ENCODE results near the gene IQCH.

IQCH gene

GRCh38 chr15:67303490-67304363 is 49.1 kb downstream of the IQCH start:
- peak; percentile 24 for DNase-seq

- DNase-seq: no peak
Measured at GRCh38 chr15:67304778-67305177, 50.2 kb downstream of the IQCH start.

GRCh38 chr15:67305506-67305905 is 50.9 kb downstream of the IQCH start:
- DNase-seq: no peak

DNA sequence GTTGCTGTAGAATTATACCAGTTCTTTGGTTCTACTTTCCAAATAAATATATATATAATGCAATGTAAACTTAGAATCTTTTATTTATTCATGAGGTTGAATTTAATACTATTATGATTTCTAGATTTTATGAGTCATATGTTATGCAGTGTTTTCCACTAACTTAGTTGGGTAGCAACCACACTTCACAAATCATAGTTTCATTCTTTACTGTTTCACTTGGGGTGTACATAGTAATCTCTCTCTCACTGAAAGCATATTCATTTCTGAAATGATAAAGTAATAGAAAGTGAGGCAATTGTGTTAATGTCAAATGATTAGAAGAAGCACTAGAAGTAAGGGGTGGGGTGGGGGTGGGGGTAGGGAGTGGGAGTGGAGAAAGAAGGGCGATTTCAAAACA is 52.6 kb downstream of the IQCH start:
- DNase-seq: no peak

DNA sequence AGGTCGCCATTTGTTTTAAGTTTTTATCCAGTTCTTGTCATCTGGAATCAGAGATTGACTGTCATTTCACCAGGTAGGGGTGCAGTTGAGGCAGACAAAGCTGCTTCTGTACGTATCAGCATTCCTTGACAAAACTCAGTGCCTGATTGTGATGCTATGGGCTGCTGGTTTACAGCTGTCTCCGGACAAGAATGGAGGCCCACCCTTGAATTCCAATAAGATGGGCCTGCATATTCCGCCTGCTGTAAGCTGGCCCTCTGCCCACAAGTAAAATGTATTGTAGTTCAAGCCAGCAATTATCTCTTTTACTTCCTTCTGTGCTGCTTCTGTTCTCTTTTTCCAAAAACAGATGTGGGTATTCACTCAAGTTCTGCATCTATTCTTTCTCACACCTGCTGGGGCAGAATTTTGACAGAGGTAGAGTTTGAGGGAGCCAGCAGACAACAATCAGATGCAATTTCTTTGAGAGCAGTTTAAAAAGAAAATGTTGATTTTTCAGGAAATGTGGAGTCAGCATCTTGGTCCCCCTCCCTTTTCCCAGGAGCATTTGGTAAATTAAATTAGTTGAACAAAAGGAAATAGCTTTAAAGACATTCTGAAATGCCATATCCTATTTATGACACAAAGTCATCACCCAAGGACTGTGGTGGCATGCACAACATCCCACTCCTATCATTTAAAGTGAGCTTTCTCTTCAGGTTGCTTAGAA is 53.5 kb downstream of the IQCH start:
- DNase-seq: no peak

GRCh38 chr15:67311731-67312130 is 57.1 kb downstream of the IQCH start:
- no peak for DNase-seq

DNA sequence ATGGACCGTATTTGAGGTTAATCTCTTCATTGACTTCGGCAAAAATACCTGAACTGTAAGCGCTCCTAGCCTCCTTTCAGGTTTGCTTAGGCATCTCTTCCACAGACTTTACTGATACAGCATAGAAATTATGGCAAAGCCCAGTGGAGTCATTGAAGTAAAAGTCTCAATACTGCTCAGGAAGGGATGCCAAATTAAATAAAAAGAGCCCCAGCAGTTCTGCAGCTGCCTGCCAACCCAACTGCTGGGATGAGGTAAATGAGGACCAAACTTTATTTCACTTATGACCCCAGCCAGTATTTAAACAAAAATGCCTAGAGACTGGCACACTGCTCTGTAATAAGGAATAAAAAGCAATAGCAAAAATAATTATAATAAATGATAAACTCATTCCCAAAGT is 65.4 kb downstream of the IQCH start:
- DNase-seq: no peak

GRCh38 chr15:67321352-67321751 is 66.8 kb downstream of the IQCH start:
- DNase-seq: no peak

DNA sequence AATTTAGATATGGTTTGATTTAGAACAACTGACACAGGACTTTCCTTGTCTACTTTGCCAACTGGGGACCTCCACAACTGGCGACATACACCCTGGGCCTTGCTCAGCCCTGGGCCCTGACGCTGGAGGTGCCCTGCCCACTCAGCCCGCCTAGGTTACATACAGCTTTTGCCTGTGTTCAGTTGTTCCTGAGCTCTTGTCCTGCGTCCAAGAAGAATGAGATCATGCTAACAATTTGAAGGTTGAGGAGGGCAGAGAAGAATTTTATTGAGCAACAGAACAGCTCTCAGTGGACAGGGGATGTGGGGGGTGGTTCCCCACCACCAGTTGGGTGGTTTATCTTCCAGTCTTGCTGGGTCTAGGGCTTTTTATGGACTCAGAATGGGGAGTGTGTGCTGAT is 67.9 kb downstream of the IQCH start:
- DNase-seq: peak; percentile 3

GRCh38 chr15:67327312-67327711 is 72.7 kb downstream of the IQCH start:
- no peak for DNase-seq

DNA sequence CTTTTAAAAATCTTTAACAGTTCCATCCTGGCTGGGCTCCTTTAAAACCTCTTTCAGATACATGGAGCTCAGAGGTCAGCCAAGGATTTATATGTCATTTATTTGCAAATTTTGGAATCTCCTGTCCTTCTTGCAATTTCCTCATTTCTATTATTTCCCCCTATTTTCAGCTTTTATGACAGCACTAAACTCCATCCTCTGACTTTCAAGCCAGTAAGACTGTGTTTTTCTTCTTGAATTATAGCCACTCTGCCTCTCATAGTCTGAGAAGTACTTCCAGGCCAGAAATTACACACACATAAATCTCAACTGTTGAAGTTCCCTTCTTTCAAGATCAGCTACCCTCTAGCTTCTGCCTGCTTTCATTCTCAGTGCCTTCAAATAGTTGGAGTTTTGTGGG is 73.2 kb downstream of the IQCH start:
- no peak for DNase-seq

DNA sequence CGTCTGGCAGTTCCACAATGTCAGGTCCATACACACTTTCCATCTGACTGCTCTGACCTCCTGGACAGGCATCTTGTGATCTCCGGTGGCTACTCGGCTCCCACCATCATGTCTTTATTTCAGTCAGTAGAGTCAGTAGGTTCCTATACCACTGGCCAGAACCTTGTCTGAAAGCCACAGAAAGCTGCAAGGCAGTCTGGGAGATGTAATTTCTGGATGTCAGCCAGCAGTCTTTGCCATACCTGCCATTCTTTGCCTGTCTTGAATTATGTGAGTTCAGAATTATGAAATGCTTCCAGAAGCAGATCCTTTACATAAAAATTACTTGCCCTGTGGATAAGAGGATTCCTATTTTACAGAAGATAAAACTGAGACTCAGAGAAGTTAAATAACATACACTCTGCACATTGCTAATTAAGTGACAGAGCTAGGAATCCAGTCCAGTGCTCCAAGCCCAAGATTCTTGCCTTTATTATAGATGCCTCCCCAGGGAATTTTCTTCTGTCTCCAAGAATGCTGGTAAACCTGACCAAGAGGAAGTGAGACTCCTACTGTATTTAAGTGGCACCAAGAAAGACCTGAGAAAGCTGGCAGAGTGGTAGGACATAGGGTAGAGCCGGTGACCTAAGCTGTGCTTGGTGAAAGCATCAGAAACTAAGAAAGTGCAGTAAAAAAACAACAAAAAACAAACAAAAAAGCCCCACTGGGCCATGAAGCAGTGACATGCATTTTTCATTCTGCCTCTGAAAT is 75.6 kb downstream of the IQCH start:
- no peak for DNase-seq

- peak; percentile 21 for DNase-seq
Measured at GRCh38 chr15:67331676-67332075, 77.1 kb downstream of the IQCH start.

DNA sequence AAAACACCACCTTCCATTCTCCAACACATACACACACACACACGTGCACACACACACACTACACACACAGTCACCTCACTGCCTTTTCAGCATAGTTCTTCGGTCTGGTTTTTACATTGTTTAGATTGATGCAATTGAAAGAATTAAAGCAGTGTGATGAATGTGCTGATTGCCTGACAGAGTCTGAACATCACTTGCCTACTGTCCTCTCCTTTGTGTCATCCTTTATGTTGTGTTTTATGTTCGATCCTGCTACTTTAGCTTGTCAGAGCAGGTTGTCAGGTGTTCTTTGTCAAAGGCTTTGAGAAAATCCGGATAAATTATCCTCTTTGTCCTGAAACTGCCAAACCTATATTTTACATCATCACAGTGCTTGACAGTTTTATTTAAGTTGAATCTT is 80.4 kb downstream of the IQCH start:
- DNase-seq: no peak

- DNase-seq: no peak
Measured at GRCh38 chr15:67335534-67336222, 81.1 kb downstream of the IQCH start.

- no peak for DNase-seq
Measured at GRCh38 chr15:67340630-67341029, 86.0 kb downstream of the IQCH start.

- no peak for DNase-seq
Measured at GRCh38 chr15:67341539-67341938, 87.0 kb downstream of the IQCH start.

GRCh38 chr15:67343206-67343605 is 88.6 kb downstream of the IQCH start:
- DNase-seq: no peak

DNA sequence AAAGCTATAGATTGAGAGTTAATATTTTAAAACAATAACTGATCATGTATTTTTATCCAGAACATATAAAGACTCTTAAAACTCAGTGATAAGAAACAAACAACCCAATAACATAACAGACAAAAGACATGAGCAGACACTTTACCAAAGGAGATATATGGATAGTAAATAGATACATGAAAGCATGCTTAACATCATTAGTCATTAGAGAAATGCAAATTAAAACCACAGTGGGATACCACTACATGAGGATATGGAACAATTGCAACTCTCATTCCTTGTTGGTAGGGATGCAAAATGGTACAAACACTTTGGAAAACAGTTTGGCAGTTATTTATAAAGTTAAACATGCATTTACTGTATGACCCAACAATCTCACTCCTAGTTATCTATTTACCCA is 95.0 kb downstream of the IQCH start:
- DNase-seq: no peak

DNA sequence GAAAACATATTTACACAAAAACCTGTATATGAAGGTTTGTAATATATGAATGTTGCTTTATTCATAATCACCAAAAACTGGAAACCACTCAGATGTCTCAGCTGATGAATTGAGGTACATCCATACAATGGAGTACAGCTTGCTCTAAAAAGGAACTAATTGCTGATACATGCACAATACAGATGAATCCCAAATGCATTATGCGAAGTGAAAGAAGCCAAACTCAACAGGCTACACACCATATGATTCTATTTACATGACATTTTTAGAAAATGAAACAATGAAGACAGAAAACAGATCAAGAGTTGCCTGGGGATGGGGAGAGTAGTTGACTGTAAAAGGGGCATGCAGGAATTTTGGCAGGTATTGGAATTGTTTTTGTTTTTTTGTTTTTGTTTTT is 95.5 kb downstream of the IQCH start:
- no peak for DNase-seq

GRCh38 chr15:67358391-67358790 is 103.8 kb downstream of the IQCH start:
- no peak for DNase-seq

- DNase-seq: no peak
Measured at GRCh38 chr15:67358812-67359211, 104.2 kb downstream of the IQCH start.

GRCh38 chr15:67359431-67360079 is 105.0 kb downstream of the IQCH start:
- no peak for DNase-seq
